GM19324 (cell line): ENCODE measurements around the gene ZNF608.

ENCODE experiments used
- ATAC-seq: cut with Tn5 transposase; IDR thresholded peaks from one replicate; pipeline ENCODE4 v1.9.1; 2021; ENCODE audit warnings: mild to moderate bottlenecking, moderate library complexity; ENCODE audit not compliant: unreplicated experiment, low FRiP score

The ZNF608 gene

DNA sequence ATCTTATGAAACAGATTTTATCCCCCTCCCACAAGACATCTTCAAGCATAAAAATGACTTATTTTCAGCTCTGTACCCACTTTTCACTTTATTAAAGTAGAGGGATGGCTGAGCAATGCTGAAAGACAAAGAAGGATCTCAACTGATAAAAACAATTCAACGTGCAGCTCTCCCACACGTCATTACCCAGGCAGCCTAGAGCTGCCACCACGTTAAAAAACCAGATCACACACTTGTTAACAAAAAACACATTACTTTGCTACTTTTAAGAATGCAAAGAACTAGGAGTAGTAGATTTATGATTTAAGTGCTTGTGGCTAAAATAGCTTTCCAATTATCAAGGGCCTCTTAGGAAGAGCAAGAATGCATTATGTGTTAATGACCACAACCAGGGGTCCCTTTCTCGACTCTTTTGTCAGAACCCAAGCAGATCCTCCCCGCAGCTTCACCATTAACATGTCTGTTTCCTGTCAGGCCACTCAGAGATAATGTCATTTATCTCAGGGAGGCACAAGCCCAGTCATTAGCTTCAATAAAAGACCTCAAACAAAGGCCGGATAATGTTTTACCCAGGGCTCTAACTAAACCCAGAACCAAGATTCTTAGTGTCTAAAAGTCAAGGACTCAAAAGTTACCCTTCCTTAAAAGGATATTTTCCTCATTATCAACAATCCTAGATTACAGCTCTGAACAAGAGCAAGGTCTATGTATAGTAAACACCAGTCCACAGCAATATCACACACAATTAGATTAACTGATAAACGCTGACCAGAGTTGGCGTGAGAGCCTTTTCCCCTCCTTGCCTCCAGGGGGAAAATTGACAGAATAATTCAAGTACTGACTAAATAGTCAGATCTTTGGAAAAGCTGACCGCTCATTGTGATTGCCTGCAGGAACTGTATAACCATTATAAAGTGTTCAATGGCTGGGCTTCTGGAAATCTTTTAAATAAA lies 7.5 kb downstream of the ZNF608 start:
- ATAC-seq: no peak

DNA sequence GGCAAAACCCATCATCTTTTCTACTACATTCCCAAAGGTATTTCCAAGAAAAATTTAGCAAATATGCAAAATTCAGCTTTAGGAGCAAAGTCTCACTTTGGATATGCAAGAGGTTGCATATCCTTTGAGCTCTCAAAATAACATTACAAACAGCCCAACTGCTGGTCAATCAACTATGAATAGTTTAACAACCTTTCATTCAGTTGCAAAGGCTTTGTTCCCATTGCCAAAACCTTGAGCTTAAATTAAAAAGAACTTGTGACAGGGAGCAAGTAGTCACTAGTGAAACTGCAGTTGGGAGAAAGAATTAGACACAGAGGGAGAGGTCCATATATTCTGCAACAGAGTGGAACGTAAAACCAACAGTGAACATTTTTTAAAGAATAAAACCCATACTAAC lies 8.8 kb downstream of the ZNF608 start:
- no peak for ATAC-seq

DNA sequence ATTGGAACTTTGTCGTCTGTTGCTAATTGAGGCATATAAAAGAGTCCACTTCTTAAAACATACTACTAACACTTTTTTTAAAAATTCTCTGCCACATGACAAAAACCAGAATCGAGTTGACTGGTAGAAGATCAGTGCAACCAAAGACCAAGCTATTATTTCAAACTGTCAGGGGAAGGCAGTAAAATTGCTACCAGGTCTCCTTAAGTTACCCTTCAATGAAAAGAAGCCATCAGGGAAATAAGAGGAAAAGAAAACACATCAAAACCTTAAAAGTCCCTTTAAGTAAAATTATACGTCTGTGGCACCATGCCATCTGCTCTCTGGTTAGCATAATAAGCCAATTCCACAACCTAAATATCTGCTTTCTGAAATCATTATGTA lies 9.6 kb downstream of the ZNF608 start:
- ATAC-seq: no peak

DNA sequence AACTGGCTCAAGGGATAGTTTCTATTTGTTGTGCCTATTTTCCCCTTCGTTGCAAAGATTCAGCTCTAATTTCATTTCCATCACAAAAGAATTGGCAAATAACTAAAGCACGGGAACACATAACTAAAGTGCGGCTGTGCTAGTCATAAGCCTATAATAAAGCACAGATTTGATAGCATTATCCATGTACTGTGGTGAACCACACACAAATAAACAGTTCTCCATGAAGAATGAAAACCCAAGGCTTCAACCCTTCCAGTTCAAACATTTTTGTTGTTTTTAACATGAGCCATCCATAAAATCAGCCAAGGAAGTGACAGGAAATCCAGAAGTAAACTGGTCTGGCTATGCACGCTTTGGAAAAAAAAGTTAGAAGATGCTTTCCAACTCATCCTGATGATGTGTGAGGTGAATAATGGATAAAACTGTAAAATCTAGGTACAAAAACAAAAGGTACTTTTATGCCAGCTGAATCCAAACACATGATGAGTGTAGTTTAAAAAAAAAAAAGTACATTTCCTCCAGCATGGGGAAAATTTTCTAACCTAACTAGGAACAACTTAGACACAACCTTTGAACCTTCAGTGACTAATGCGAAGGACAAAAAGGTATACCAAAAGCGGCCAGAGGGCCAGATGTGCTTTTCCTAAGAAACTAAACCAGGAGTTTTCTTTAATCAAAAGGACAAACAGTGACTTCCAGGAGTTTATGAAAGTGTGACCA lies 10.2 kb downstream of the ZNF608 start:
- no peak for ATAC-seq

DNA sequence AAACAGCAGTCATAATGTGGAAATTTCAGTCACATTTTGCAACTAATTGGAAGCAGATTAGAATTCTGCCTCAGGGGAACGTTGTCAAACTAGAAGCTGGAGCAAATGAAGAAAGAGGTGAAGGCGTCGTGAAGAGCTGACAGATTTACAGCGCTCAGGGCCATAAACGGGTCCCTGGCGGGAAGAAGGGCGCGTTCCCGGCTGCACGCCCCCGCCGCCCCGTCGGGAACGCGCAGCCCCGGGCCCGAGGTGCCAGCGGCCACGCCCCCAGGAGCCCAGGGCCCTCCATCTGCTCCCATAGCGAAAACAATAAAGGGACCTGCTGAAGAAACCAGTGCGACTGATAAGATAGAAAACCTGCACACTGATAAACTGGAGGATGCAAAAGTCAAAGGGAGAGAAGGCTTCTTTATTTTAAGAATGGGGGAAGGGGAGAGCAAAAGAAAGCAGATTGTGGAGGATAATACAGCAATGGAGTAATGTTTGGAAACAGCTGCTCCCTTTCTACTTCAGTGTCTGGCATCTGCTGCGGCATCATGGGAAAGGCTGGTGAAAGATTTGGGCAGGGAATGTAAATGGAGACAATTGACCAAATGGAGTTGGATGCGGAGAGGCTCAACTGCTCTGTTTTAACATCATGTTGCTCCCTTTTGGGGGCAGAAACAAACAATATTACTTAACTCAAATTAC lies 11.1 kb downstream of the ZNF608 start:
- ATAC-seq: no peak

DNA sequence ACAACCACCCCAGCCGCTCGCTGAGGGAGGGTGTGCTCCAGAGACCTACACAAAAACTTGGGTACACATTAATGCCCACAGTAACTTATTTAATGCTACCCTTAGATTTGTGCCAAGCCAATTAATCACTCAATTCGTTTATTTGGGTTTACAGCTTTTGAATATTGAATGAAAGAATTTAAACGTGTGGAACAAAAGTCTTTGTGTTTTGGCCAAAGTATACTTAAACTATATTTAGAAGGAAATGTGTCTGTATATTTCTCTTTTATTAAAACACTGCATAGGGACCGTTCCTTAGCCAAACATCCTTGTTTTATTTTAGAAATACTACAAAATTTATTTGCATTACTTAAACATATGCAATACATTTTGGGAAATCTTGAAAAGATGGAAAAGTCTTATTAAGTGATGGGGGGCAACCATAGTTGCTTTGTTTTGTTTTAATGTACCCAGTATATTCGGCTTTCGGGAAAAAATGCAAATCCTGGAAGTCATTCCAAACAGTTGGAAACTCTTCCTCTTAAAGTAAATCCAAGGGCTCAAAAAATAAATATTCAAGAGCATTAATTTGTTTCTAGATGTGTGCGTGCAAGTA lies 11.8 kb downstream of the ZNF608 start:
- ATAC-seq: no peak

DNA sequence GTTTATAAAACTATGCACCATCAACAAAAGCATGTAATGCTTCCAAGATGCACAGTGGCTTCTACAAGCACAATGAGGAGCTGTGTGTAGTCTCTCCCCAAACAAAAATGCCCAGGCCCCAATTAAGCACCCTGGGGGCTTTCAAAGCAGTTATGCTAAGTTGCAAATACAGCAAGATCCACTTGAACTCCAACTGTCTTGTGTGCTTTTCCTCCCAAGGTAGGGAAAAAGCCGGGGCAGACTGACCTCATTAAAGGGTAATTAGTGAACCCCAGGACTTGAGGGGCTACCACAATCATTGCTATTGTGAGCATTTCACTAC lies 13.1 kb downstream of the ZNF608 start:
- no peak for ATAC-seq

DNA sequence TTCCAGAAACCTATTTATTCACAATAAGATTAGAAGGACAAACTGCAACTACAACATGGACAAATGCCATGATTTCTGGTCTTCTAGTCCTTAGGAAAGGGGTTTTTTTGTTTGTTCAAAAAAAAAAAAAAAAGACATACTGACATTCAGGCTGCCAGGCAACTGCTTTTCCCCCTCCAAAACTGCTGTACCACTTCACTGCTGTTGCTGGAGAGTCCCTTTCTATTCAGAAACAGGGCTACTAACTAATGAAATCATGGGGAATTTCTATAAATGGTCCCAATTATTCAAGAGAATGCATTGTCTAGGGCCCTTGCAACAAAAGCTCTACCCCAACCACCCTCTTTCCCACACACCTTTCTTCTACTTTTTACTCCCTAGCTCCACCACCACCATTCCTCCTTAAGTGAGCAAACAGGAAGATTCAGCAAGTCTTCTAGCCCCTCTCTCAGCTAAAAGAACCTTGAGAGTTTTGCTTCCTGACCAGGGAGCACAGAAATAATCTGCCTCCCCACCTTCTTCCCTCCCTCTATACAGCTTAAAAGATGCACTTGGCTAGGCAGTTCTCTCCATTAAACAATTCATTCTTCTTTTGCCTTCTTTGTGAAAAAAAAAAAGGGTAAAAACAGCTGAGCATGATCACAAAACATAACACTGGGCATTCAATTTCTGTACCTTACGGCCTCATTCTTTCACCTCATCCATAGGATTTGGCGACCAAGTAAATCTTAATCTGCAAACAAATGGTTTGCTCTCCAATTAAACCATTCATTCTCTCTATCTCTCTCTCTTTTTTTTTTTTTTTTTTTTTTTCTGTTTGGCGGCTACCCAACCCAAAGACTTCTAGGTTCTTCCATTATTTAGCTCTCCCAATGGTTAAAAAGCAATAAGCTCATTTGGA lies 13.8 kb downstream of the ZNF608 start:
- no peak for ATAC-seq

DNA sequence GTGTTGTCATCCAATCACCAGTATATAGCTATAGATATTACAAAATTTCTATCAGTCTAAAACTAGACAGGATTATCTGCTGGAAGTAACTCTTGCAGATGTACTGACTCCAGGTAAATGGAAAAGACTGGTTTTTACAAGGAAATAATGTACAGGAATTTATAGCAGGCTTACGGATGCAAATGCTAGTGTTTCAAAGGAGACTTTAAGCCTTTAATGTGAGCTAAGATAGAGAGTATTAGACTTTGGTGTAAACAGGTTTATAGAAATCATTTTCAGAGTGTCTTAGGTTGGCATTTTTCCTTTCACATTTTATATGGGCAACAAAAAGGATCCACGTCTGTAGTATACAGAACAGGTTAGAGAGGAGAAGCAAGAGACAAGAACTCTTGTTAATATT lies 16.1 kb downstream of the ZNF608 start:
- ATAC-seq: no peak

DNA sequence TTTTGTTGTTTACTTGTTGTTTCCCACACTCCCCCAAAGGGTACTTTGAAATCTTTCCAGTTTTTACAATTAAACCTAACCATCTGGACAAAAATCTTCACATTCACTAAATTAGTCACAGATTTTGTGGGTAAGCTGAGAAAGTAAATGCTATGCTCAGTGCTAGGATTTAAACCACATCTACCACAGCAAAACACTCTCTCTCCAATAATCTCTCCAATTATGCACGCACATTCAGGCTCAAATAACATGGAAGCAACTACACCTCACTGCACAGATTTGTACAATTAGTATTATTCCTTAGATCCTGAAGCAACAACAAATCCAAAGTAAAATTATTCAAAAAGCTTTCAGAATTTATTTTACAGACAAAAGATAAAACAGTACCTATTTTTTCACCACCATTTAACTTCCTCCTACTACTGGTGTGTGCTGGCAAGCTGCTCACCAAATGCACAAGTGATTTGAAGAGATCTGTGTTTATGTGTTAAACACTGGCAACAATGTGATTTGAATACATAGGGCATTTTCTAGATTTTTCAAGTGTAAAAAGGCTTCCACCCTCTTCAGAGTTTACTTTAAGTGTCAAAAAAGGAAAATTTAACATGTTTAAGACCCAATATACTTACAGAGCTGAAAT lies 16.6 kb downstream of the ZNF608 start:
- ATAC-seq: no peak

DNA sequence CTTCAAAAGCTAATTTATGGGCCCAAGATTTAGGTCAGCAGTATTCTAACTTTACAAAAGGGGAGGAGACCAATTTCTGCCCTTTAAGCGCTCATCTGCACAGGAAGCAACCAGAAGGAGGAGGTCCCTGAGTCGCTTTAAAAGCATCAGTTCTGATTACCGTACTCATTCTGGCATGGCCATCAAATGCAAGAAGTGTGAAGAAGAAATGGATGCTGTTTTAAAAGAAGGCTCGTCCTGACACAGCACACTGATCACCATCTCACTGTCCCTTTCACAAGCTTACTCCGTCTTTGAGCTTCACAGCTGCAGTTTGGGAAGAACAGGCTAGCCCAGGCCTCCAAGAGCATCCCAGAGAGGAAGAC lies 17.5 kb downstream of the ZNF608 start:
- ATAC-seq: no peak

DNA sequence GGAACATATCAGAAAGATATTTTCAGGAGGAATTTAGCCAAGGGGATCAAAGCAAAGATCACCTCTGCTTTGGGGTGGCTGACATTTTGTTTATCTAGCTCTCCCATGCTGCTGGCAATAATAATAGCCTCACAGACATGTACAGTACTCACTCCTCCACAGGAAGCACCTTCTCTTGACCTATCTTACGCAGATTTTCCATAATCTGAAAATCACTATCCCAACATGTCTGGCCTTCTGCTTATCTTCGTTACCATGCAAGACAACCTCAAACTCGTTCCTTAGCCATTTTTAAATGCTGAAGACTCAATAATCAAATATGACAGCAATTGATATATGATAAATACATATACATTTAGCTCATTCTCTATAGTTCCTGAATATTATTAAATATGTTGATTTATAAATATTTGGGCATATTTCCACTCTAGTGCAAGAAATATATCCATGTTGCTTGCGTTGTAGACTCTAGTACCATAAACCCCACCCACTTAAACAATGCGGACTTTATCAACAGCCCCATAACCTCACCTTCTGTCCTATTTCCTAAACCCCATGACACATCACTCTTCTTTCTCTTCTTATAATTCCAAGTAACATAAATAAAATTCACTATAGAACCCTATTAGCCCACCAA lies 18.0 kb downstream of the ZNF608 start:
- no peak for ATAC-seq

DNA sequence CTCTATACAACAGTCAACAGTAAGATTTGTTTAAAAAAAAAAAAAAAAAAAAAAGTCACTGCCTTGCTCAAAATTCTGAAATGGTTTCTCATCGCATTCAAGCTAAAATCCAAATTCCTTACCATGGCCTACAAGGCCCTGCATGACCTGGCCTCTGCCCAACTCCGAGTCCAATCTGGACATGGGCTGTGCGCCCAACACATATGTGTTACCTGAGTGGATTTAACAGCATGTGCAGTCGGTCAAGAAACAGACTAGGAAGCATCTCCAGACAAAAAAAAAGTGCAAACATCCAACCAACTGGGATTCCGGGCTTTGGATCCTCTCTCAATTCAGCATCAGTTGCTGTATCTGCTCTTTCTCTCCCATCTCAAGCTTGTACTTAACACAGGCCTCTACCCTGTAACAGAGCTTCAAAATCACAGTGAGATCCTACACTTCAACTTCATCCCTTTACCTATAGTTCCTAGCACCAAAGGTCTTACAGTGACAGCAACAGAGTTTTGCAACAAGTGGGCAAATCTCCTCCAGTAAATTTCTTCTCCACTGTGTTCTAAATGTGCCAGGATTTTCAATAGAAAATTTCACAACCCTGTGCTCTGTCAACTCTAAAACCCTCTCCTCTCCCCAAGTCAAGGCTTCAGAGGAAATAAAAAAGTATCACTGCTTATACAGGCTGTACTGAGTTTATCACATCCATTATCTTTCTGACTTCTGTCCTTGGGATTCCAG lies 19.6 kb downstream of the ZNF608 start:
- no peak for ATAC-seq

DNA sequence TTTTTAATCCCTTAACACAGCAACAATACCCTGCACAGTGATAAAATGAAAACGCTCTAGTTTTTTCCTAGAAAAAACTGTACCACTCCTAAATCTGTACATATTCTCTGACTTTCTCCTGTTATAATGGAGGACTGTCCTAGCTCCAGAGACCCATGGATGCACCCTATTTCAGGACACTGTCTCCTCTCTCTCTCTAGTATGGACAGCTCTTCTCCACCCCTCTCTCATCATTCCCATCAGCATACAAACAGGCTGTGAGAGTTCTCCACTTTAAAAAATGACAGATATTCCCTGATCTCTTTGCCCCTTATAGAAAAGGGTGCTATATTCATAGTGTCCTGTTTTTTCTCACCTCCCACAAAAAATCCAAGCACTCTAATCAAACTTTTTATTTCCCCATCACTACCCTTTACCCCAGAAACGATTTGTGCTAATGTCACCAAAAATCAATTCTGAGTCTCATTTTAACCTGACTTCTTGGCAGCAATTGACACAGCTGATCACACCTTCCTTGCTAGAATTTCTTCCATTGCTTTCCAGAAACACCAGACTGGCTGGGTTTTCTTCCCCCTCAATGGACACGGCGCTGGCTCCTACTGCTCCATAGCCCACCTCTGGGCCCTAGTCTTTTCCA lies 20.7 kb downstream of the ZNF608 start:
- no peak for ATAC-seq

DNA sequence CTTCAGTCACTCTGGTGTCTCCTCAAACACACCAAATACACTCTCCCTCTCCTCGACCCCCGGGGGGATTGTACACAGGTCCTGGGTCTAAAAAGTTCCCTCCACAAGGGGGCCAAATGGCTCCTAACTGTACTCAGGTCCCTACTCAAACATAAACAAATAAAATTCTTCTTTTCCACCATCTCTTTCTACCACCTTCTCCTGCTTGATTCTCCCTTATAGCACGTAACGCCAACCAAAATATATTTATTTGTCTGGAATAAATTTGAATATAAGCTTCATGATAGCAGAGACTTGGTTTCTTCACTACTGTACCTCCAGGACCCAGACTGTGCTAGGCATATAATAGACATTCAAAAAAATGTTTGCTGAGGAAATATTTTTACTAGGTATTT lies 21.4 kb downstream of the ZNF608 start:
- ATAC-seq: no peak

DNA sequence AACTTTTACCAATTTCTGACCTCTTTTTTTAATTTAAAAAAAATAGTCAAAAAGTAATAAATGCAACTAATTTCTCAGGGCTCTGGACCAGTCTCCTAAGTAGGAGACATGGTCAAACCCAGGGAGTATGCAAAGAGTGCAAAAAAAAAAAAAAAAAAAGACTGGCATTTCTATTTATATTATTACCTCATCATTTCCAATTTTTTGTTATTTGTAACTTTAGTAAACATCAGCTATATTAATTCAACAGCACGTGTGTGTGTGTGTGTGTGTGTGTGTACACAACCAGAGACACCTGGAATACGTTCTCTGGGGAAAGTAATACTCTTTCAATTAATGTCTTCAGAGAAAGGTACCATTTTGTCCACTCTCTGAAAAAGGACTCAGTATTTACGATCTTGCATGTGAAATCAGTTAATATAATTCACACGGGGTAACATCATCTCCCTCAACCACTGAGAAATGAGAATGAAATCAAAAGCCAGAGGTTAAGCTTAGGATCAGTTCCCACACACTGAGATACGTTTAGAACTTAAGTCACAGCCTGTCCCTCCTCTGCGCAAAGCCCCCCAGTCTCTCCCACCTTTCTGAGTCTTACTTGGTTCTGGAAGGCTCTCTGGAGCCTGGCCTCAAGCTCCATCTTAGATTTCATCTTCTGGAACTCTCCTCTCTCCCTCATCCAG lies 21.9 kb downstream of the ZNF608 start:
- no peak for ATAC-seq

DNA sequence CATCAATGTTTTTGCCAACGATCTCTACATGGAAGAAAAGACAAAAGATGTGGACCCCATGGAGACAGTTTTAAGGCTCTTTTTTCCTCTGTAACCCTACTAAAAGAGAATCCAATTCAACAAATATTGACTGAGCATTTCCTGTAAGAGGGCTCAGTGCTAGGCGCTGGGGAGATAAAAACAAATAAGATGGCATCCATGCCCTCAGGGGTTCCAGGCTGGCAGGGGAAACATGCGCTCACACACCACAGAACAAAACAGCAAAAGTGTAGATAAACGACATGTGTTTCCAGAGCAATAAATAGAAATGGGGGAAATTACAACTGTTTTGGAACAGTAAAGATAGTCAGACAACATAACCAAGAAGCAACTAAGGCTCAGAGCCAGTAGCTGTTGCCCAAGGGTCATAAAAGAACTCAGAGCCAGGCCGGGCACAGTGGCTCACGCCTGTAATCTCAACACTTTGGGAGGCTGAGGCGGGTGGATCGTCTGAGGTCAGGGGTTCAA lies 25.2 kb downstream of the ZNF608 start:
- ATAC-seq: no peak
